MM.1S (cell line): ENCODE data around the gene CHD2.
A peak's percentile ranks its signal among the peaks of the same experiment; 100 is the strongest.

Experiments used
- DNase-seq: peaks from one replicate; pipeline ENCODE4 v3.0.0-alpha.2; 2015
- H2AFZ ChIP-seq: fragments of 300-600 bp; sonication (generic); 2 replicates; pipeline ENCODE4 v1.6.0; 2016; ENCODE audit warnings: antibody characterized with exemption, low read length
- H3F3A ChIP-seq: fragments of 300-600 bp; sonication (generic); 2 replicates; pipeline ENCODE4 v1.6.1; 2016; ENCODE audit warnings: mild to moderate bottlenecking, antibody characterized with exemption, low read length, moderate library complexity, mixed read lengths; ENCODE audit not compliant: insufficient read depth
- H3K27ac ChIP-seq: fragments of 300-600 bp; sonication (generic); 2 replicates; pipeline ENCODE4 v1.5.1; 2016; ENCODE audit warnings: mild to moderate bottlenecking, low read length
- H3K27me3 ChIP-seq: fragments of 300-600 bp; sonication (generic); replicated peaks from 2 replicates; pipeline ENCODE4 v1.6.0; 2016; ENCODE audit warnings: low read length; ENCODE audit not compliant: insufficient read depth
- H3K36me3 ChIP-seq: fragments of 300-600 bp; sonication (generic); replicated peaks from 2 replicates; pipeline ENCODE4 v1.6.1; 2016; ENCODE audit warnings: mild to moderate bottlenecking, low read length, mixed read lengths; ENCODE audit not compliant: insufficient read depth
- H3K4me1 ChIP-seq: fragments of 300-600 bp; sonication (generic); 2 replicates; pipeline ENCODE4 v1.6.1; 2016; ENCODE audit warnings: low read length, mixed read lengths
- H3K4me2 ChIP-seq: fragments of 300-600 bp; sonication (generic); 2 replicates; pipeline ENCODE4 v1.6.0; 2016; ENCODE audit warnings: low read depth, low read length
- H3K4me3 ChIP-seq: fragments of 300-600 bp; sonication (generic); 2 replicates; pipeline ENCODE4 v1.5.1; 2016; ENCODE audit warnings: low read length, mixed read lengths
- H3K79me2 ChIP-seq: fragments of 300-600 bp; sonication (generic); 2 replicates; pipeline ENCODE4 v1.6.1; 2016; ENCODE audit warnings: mixed run types, low read length, mixed read lengths
- H3K9ac ChIP-seq: fragments of 300-600 bp; sonication (generic); 2 replicates; pipeline ENCODE4 v1.6.1; 2016; ENCODE audit warnings: low read length, mixed read lengths
- H3K9me2 ChIP-seq: fragments of 300-600 bp; sonication (generic); replicated peaks from 2 replicates; pipeline ENCODE4 v1.6.1; 2016; ENCODE audit warnings: mild to moderate bottlenecking, low read length, mixed read lengths; ENCODE audit not compliant: insufficient read depth
- H3K9me3 ChIP-seq: fragments of 300-600 bp; sonication (generic); replicated peaks from 2 replicates; pipeline ENCODE4 v1.6.1; 2016; ENCODE audit warnings: mild to moderate bottlenecking, low read length, mixed read lengths; ENCODE audit not compliant: insufficient read depth
- H4K20me1 ChIP-seq: fragments of 300-600 bp; sonication (generic); 2 replicates; pipeline ENCODE4 v1.6.1; 2016; ENCODE audit warnings: mild to moderate bottlenecking, low read length, moderate library complexity, mixed read lengths; ENCODE audit not compliant: insufficient read depth
- EZH2 ChIP-seq: fragments of 300-600 bp; sonication (generic); optimal IDR thresholded peaks from 2 replicates; pipeline ENCODE3; 2017; ENCODE audit warnings: low read depth, mild to moderate bottlenecking, antibody characterized with exemption, low read length, mixed read lengths
- EZH2phosphoT487 ChIP-seq: fragments of 300-600 bp; sonication (generic); IDR thresholded peaks from 2 replicates; pipeline ENCODE4 v1.6.1; 2018; ENCODE audit warnings: antibody characterized with exemption, low read length
- TF ChIP-seq, protein P1 (sequence below): fragments of 300-600 bp; sonication (generic); IDR thresholded peaks from 2 replicates; pipeline ENCODE4 v1.5.1; 2016; ENCODE audit warnings: antibody characterized with exemption, low read length, mixed read lengths

The CHD2 gene

DNA sequence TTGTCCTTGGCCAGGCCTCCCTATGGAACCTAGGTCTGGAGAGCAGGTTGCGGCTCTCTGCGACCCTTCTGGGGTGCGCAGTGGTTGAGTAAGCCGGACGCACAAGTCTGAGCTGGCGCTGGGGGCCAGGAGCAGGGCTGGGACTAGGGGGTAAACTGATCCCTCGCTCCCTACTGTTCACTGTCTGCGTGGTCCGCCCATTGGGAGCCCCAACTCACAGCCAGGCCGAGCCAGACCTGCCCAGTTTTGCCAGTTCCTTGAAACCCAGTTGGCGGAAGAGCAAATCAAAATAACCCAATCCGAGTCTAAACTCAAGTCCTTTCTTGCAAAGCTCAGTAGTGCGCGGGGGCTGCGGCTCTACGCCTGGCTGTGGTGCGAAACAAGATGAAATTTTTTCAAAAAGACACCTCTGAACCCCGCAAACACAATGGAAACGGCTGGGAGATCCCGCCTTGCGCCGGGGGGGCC is 171.4 kb downstream of the CHD2 start:
- Histone ChIP-seq H3K27me3 (peaks cover 25% of the 10 kb centered on the region), H3K36me3 (no peaks in the 10 kb centered on the region), H3K4me1 (no peaks in the 10 kb centered on the region), H3K9me2 (no peaks in the 10 kb centered on the region), H4K20me1 (no peaks in the 10 kb centered on the region), H3K79me2 (no peaks in the 10 kb centered on the region), H3K4me2 (peak overlapping the region; percentile 42; the same call in 1 of the 2 replicates), H3K9ac (no peak overlapping the region), H3K9me3 (no peaks in the 10 kb centered on the region), H3F3A (no peaks in the 10 kb centered on the region), H3K27ac (no peak overlapping the region), H3K4me3 (no peak overlapping the region), H2AFZ (0 out of 2 replicates have a peak overlapping the region, but pooled peaks have one; percentile 0)
- DNase-seq: no peak
- TF ChIP-seq, protein P1, sequence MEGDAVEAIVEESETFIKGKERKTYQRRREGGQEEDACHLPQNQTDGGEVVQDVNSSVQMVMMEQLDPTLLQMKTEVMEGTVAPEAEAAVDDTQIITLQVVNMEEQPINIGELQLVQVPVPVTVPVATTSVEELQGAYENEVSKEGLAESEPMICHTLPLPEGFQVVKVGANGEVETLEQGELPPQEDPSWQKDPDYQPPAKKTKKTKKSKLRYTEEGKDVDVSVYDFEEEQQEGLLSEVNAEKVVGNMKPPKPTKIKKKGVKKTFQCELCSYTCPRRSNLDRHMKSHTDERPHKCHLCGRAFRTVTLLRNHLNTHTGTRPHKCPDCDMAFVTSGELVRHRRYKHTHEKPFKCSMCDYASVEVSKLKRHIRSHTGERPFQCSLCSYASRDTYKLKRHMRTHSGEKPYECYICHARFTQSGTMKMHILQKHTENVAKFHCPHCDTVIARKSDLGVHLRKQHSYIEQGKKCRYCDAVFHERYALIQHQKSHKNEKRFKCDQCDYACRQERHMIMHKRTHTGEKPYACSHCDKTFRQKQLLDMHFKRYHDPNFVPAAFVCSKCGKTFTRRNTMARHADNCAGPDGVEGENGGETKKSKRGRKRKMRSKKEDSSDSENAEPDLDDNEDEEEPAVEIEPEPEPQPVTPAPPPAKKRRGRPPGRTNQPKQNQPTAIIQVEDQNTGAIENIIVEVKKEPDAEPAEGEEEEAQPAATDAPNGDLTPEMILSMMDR: no peak
- TF ChIP-seq EZH2: no peak
- TF ChIP-seq EZH2phosphoT487: no peak

DNA sequence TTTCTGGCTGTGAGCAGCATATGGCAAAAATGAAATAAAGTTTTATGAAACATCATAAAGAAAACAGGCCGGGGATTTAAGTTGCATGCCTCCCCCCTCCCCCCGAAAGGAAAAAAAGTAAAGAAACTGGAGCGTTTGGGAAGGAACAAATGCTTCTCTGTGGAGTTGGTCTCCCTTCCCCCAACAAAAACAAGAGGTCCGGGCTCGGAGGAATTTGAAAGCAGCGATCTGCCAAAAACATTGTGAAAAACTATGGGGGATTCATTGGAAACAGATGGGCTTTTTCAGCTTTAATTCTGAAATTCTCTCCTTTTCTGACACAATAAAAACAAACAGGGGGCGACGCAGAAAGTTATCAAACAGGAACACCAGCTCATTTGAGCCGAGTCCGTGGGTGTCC is 171.9 kb downstream of the CHD2 start:
- Histone ChIP-seq H3K4me3 (peak overlapping the region; percentile 36), H3K9ac (no peak overlapping the region), H3K79me2 (no peaks in the 10 kb centered on the region), H3K27ac (no peak overlapping the region), H3K27me3 (peaks cover 25% of the 10 kb centered on the region), H3K9me3 (no peaks in the 10 kb centered on the region), H3K36me3 (no peaks in the 10 kb centered on the region), H3K9me2 (no peaks in the 10 kb centered on the region), H3K4me2 (peak overlapping the region; percentile 42; the same call in 1 of the 2 replicates), H3K4me1 (no peaks in the 10 kb centered on the region), H3F3A (no peaks in the 10 kb centered on the region), H4K20me1 (no peaks in the 10 kb centered on the region), H2AFZ (peak overlapping the region; percentile 0; the same call in 1 of the 2 replicates)
- TF ChIP-seq EZH2: no peak
- TF ChIP-seq, protein P1: no peak
- DNase-seq: no peak

DNA sequence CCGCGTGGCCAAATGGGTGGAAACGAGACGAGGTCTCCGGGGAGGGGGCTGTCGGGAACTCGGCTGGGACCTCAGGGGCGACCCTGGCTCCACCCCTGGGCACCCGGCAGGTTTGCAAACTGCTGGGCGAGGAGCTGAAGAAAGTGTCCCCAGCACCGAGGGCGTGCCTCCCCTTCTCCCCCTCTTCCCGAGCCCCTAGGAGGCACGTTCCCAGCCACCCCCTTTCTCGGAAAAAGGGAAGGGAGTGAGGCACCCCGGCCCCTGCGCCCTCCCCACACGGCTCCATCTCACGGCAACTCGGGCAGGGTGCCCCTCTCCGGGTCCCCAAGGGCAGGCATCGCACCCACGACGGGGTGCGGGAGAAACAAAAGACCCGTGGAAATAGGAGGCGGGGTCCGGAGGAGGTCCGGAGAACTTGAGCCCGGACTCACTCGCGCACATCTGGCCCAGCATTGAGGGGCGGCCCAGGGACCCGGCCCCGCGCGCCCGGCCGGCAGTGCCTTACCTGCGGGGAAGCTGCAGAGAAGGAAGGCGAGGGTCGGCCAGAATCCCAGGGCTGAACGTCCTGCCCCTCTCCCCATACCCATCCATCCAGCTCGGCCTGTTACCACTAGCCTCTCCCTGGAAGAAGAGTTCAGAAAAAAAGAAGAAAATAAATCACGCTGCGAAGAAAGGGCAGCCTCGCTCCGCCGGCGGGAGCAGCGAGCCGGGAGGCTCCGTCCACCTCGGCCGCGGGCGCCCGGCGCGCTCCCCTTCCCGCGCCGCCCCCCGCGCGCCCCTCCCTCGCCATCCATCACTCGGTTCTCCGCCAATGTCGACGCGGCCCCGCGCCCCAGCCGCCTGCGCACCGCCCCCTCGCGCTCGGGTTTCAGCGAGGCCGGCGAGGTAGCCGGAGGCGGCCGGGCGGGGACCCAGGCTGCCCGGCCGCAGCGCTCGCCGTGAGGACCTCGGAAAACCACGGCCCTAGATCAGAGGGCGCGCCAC is 172.6 kb downstream of the CHD2 start:
- Histone ChIP-seq H3K27ac (no peak overlapping the region), H3K4me1 (no peaks in the 10 kb centered on the region), H3F3A (no peaks in the 10 kb centered on the region), H3K36me3 (no peaks in the 10 kb centered on the region), H3K9ac (no peak overlapping the region), H2AFZ (peak overlapping the region; percentile 0; the same call in 1 of the 2 replicates), H3K27me3 (peaks cover 25% of the 10 kb centered on the region), H3K79me2 (no peaks in the 10 kb centered on the region), H3K4me3 (peak overlapping the region; percentile 36), H3K9me2 (no peaks in the 10 kb centered on the region), H3K9me3 (no peaks in the 10 kb centered on the region), H3K4me2 (peak overlapping the region; percentile 42; the same call in 1 of the 2 replicates), H4K20me1 (no peaks in the 10 kb centered on the region)
- TF ChIP-seq EZH2 (no peak), EZH2phosphoT487 (no peak)
- TF ChIP-seq, protein P1: no peak
- DNase-seq: no peak
